Ishikawa (cell line): ENCODE measurements around the gene HLA-A.

ENCODE experiments used
- CREB1 ChIP-seq: IDR thresholded peaks from 2 replicates; pipeline ENCODE4 v1.6.1; 2012; ENCODE audit warnings: low read depth
- EP300 ChIP-seq: IDR thresholded peaks from 2 replicates; pipeline ENCODE4 v1.6.1; 2012; ENCODE audit warnings: borderline replicate concordance
- MAX ChIP-seq: IDR thresholded peaks from 2 replicates; pipeline ENCODE4 v1.6.1; 2012
- NFIC ChIP-seq: IDR thresholded peaks from 2 replicates; pipeline ENCODE4 v1.6.1; 2012
- RAD21 ChIP-seq: IDR thresholded peaks from 2 replicates; pipeline ENCODE4 v1.6.1; 2012; ENCODE audit warnings: low read depth
- TAF1 ChIP-seq: IDR thresholded peaks from 2 replicates; pipeline ENCODE4 v1.6.1; 2012; ENCODE audit warnings: low read depth, mild to moderate bottlenecking
- TEAD4 ChIP-seq: IDR thresholded peaks from 2 replicates; pipeline ENCODE4 v1.6.1; 2012
- USF1 ChIP-seq: IDR thresholded peaks from 2 replicates; pipeline ENCODE4 v1.6.1; 2012

- TF ChIP-seq TEAD4 (no peak), RAD21 (no peak), NFIC (no peak), CREB1 (no peak), MAX (no peak), EP300 (no peak), TAF1 (no peak), USF1 (no peak)
Measured at GRCh38 chr6:29919506-29920445, 22.6 kb upstream of the HLA-A start.
